HEK293 (cell line): ENCODE measurements around the gene LCE2D.

Experiments
- CTCF ChIA-PET: fragments of 350-600 bp; formaldehyde crosslinking; extraction: SDS; loops from one replicate; lab custom pipeline; 2021; ENCODE audit warnings: antibody characterized with exemption; lab: Yijun Ruan, JAX
- POLR2A ChIA-PET: fragments of 300-600 bp; formaldehyde crosslinking; extraction: SDS; loops from one replicate; lab custom pipeline; 2020; ENCODE audit warnings: antibody characterized with exemption, inconsistent platforms; lab: Yijun Ruan, JAX
- H3K27ac ChIP-seq: fragments of 200-500 bp; sonication (Bioruptor generic); 2 replicates; pipeline ENCODE4 v1.5.1; 2014; ENCODE audit warnings: low read depth, low read length, control low read depth, inconsistent platforms; ENCODE audit errors: extremely low read depth
- H3K36me3 ChIP-seq, 2 experiments: fragments of 200-500 bp in 1 of 2; sonication (Bioruptor generic) in 1 of 2; 1 replicate in 1 of 2; 2 replicates in 1 of 2; pipeline ENCODE4 v1.5.1; 2014 to 2017; ENCODE audit warnings: inconsistent platforms in 2 of 2, low read length in 2 of 2; ENCODE audit not compliant: control insufficient read depth in 2 of 2, insufficient read depth in 1 of 2
- H3K4me1 ChIP-seq: fragments of 200-500 bp; sonication (Bioruptor generic); 2 replicates; pipeline ENCODE4 v1.5.1; 2014; ENCODE audit warnings: mild to moderate bottlenecking, low read length, inconsistent platforms; ENCODE audit not compliant: control insufficient read depth, insufficient read depth
- H3K4me3 ChIP-seq: 2 replicates; pipeline ENCODE4 v1.5.1; 2011; ENCODE audit warnings: low read depth, mild to moderate bottlenecking, control low read depth, low read length, moderate library complexity
- H3K9me3 ChIP-seq: fragments of 200-500 bp; sonication (Bioruptor generic); 2 replicates; pipeline ENCODE4 v1.5.1; 2014; ENCODE audit warnings: low read depth, low read length, inconsistent platforms; ENCODE audit not compliant: control insufficient read depth, insufficient read depth
- MEIS1 ChIP-seq: sonication (generic); formaldehyde crosslinking; IDR thresholded peaks from 2 replicates; pipeline ENCODE4 v1.8.1; 2022; ENCODE audit warnings: missing genetic modification reagents, mild to moderate bottlenecking, borderline replicate concordance
- OVOL3 ChIP-seq: fragments of 450-650 bp; formaldehyde crosslinking; IDR thresholded peaks from 2 replicates; pipeline ENCODE4 v1.5.1; 2016; ENCODE audit warnings: missing biosample characterization, missing genetic modification characterization
- ZBTB17 ChIP-seq: fragments of 450-650 bp; formaldehyde crosslinking; IDR thresholded peaks from 2 replicates; pipeline ENCODE4 v1.5.1; 2016; ENCODE audit warnings: missing biosample characterization, missing genetic modification characterization
- ZBTB8A ChIP-seq: fragments of 450-650 bp; formaldehyde crosslinking; IDR thresholded peaks from 2 replicates; pipeline ENCODE4 v1.5.1; 2016; ENCODE audit warnings: missing biosample characterization, missing genetic modification characterization
- ZIC2 ChIP-seq: fragments of 450-650 bp; formaldehyde crosslinking; IDR thresholded peaks from 2 replicates; pipeline ENCODE4 v1.5.1; 2016; ENCODE audit warnings: missing biosample characterization, missing genetic modification characterization
- ZNF114 ChIP-seq: fragments of 450-650 bp; formaldehyde crosslinking; IDR thresholded peaks from 2 replicates; pipeline ENCODE4 v1.5.0; 2017; ENCODE audit warnings: missing biosample characterization, missing genetic modification characterization
- ZNF132 ChIP-seq: fragments of 450-650 bp; formaldehyde crosslinking; IDR thresholded peaks from 2 replicates; pipeline ENCODE4 v1.5.1; 2017; ENCODE audit warnings: missing biosample characterization, missing genetic modification characterization, borderline replicate concordance
- ZNF140 ChIP-seq: fragments of 450-650 bp; formaldehyde crosslinking; IDR thresholded peaks from 2 replicates; pipeline ENCODE4 v1.5.1; 2016; ENCODE audit warnings: missing biosample characterization, missing genetic modification characterization
- ZNF157 ChIP-seq: fragments of 450-650 bp; formaldehyde crosslinking; IDR thresholded peaks from 2 replicates; pipeline ENCODE4 v1.5.1; 2016; ENCODE audit warnings: missing biosample characterization, missing genetic modification characterization
- ZNF184 ChIP-seq: fragments of 450-650 bp; IDR thresholded peaks from 2 replicates; pipeline ENCODE4 v1.5.1; 2018; ENCODE audit warnings: missing biosample characterization, mild to moderate bottlenecking, missing genetic modification characterization
- ZNF292 ChIP-seq: fragments of 450-650 bp; formaldehyde crosslinking; IDR thresholded peaks from 2 replicates; pipeline ENCODE4 v1.5.1; 2016; ENCODE audit warnings: low read depth, missing biosample characterization, missing genetic modification characterization, borderline replicate concordance
- ZNF394 ChIP-seq: fragments of 450-650 bp; formaldehyde crosslinking; IDR thresholded peaks from 2 replicates; pipeline ENCODE4 v1.5.1; 2016; ENCODE audit warnings: missing biosample characterization, missing genetic modification characterization, mild to moderate bottlenecking, moderate library complexity, borderline replicate concordance
- ZNF549 ChIP-seq: fragments of 450-650 bp; IDR thresholded peaks from 2 replicates; pipeline ENCODE4 v1.5.1; 2018; ENCODE audit warnings: missing biosample characterization, missing genetic modification characterization, mild to moderate bottlenecking, inconsistent platforms, moderate library complexity
- ZSCAN30 ChIP-seq: fragments of 450-650 bp; IDR thresholded peaks from 2 replicates; pipeline ENCODE4 v1.5.1; 2018; ENCODE audit warnings: missing biosample characterization, mild to moderate bottlenecking, missing genetic modification characterization, moderate library complexity
- TF ChIP-seq, protein P1 (sequence below): fragments of 450-650 bp; formaldehyde crosslinking; IDR thresholded peaks from 2 replicates; pipeline ENCODE4 v1.5.1; 2016; ENCODE audit warnings: missing biosample characterization, missing genetic modification characterization
- TF ChIP-seq, protein P2 (sequence below): fragments of 450-650 bp; formaldehyde crosslinking; IDR thresholded peaks from 2 replicates; pipeline ENCODE4 v1.5.1; 2017; ENCODE audit warnings: missing biosample characterization, mild to moderate bottlenecking, missing genetic modification characterization, moderate library complexity
- TF ChIP-seq, protein P3 (sequence below): fragments of 450-650 bp; formaldehyde crosslinking; IDR thresholded peaks from 2 replicates; pipeline ENCODE4 v1.5.1; 2017; ENCODE audit warnings: missing biosample characterization, missing genetic modification characterization
- TF ChIP-seq, protein P4 (sequence below): fragments of 450-650 bp; formaldehyde crosslinking; IDR thresholded peaks from 2 replicates; pipeline ENCODE4 v1.5.1; 2016; ENCODE audit warnings: missing biosample characterization, missing genetic modification characterization
- TF ChIP-seq, protein P5 (sequence below): fragments of 450-650 bp; formaldehyde crosslinking; IDR thresholded peaks from 2 replicates; pipeline ENCODE4 v1.5.1; 2016; ENCODE audit warnings: missing biosample characterization, missing genetic modification characterization
- TF ChIP-seq, protein P6 (sequence below): fragments of 450-650 bp; formaldehyde crosslinking; IDR thresholded peaks from 2 replicates; pipeline ENCODE4 v1.5.1; 2016; ENCODE audit warnings: missing biosample characterization, missing genetic modification characterization

LCE2D gene, protein sequence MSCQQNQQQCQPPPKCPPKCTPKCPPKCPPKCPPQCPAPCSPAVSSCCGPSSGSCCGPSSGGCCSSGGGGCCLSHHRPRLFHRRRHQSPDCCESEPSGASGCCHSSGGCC

DNA sequence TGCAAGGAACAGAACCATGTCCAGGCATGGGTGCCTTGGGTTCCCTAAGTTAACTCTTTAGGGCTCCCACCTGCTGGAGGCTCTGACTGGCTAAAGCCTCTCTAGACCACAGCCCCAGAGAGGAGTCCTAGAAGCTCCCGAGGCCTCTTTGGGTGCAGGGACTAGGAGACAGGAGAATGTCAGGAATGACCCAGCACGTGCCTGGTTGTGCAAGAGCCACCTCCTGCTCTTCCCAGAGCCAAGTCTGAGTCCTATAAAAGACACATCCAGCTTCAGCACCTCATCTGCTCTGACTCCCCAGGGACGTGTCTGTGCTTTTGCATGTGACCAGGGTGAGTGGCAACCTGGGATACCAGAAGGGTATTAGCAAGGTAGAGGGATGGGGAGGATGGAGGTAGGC is at the start of gene LCE2D:
Gene LCE2D, plus strand, starts transcription at position 283 of the 400 bp plus-strand sequence. CDS start 726 bp downstream, outside the sequence.
- ChIA-PET POLR2A (no interaction called here), CTCF (interaction anchor here (0.6 to 4.1 kb wide), 4 partner anchors 9 to 473 kb away, joined by 3 to 27 read pairs (median 4); no protein-coding TSS in a partner anchor)
- Histone ChIP-seq H3K4me1 (no peaks in the 10 kb centered on the region), H3K4me3 (no peak within 1 kb of the TSS), H3K9me3 (no peaks in the 10 kb centered on the region), H3K36me3 (no peaks in the 10 kb centered on the region), H3K27ac (no peak within 1 kb of the TSS)
- no peak for TF ChIP-seq ZIC2 (tag by site-specific recombination)
- TF ChIP-seq OVOL3 (tag by site-specific recombination): no peak
- TF ChIP-seq, protein P1, sequence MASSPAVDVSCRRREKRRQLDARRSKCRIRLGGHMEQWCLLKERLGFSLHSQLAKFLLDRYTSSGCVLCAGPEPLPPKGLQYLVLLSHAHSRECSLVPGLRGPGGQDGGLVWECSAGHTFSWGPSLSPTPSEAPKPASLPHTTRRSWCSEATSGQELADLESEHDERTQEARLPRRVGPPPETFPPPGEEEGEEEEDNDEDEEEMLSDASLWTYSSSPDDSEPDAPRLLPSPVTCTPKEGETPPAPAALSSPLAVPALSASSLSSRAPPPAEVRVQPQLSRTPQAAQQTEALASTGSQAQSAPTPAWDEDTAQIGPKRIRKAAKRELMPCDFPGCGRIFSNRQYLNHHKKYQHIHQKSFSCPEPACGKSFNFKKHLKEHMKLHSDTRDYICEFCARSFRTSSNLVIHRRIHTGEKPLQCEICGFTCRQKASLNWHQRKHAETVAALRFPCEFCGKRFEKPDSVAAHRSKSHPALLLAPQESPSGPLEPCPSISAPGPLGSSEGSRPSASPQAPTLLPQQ: no peak
- TF ChIP-seq ZNF292 (tag by site-specific recombination): no peak
- no peak for TF ChIP-seq ZNF157 (tag by site-specific recombination)
- TF ChIP-seq, protein P2, sequence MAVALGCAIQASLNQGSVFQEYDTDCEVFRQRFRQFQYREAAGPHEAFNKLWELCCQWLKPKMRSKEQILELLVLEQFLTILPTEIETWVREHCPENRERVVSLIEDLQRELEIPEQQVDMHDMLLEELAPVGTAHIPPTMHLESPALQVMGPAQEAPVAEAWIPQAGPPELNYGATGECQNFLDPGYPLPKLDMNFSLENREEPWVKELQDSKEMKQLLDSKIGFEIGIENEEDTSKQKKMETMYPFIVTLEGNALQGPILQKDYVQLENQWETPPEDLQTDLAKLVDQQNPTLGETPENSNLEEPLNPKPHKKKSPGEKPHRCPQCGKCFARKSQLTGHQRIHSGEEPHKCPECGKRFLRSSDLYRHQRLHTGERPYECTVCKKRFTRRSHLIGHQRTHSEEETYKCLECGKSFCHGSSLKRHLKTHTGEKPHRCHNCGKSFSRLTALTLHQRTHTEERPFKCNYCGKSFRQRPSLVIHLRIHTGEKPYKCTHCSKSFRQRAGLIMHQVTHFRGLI (tag by site-specific recombination): no peak
- no peak for TF ChIP-seq ZNF394 (tag by site-specific recombination)
- no peak for TF ChIP-seq ZNF114 (tag by site-specific recombination)
- TF ChIP-seq ZNF132 (tag by site-specific recombination): no peak

DNA sequence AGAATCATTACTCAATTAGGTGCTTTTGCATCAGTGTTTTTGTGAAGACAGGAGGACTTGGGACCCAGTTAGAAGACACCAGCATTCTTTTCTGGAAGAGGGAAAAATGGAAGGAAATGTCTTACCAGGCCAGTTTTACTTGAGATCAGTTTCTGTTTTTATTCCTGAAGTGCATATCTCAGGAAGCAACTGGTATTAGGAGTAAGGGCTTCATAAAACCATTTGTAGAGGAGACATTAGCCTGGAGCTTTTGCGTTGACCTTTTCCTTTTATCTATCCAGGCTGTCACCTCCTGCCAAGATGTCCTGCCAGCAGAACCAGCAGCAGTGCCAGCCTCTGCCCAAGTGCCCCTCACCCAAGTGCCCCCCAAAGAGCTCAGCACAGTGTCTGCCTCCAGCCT is 49.7 kb upstream of the LCE2D start, which contains the start of gene LCE3B:
Gene LCE3B, plus strand, starts transcription at position 301 of the 400 bp plus-strand sequence. Its CDS starts 0 bp downstream, at position 301.
- Histone ChIP-seq H3K4me1 (no peaks in the 10 kb centered on the region), H3K9me3 (no peaks in the 10 kb centered on the region), H3K4me3 (no peak within 1 kb of the TSS), H3K27ac (no peak within 1 kb of the TSS), H3K36me3 (no peaks in the 10 kb centered on the region)
- ChIA-PET CTCF (no interaction called here), POLR2A (no interaction called here)
- TF ChIP-seq, protein P3, sequence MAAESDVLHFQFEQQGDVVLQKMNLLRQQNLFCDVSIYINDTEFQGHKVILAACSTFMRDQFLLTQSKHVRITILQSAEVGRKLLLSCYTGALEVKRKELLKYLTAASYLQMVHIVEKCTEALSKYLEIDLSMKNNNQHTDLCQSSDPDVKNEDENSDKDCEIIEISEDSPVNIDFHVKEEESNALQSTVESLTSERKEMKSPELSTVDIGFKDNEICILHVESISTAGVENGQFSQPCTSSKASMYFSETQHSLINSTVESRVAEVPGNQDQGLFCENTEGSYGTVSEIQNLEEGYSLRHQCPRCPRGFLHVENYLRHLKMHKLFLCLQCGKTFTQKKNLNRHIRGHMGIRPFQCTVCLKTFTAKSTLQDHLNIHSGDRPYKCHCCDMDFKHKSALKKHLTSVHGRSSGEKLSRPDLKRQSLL (tag by site-specific recombination): no peak
- TF ChIP-seq MEIS1 (no peak), ZSCAN30 (tag by site-specific recombination) (no peak), ZBTB17 (tag by site-specific recombination) (no peak), ZNF140 (no peak), ZNF184 (tag by site-specific recombination) (no peak), ZNF132 (tag by site-specific recombination) (no peak), ZBTB8A (tag by site-specific recombination) (no peak), ZNF549 (tag by site-specific recombination) (no peak)
- TF ChIP-seq, protein P4, sequence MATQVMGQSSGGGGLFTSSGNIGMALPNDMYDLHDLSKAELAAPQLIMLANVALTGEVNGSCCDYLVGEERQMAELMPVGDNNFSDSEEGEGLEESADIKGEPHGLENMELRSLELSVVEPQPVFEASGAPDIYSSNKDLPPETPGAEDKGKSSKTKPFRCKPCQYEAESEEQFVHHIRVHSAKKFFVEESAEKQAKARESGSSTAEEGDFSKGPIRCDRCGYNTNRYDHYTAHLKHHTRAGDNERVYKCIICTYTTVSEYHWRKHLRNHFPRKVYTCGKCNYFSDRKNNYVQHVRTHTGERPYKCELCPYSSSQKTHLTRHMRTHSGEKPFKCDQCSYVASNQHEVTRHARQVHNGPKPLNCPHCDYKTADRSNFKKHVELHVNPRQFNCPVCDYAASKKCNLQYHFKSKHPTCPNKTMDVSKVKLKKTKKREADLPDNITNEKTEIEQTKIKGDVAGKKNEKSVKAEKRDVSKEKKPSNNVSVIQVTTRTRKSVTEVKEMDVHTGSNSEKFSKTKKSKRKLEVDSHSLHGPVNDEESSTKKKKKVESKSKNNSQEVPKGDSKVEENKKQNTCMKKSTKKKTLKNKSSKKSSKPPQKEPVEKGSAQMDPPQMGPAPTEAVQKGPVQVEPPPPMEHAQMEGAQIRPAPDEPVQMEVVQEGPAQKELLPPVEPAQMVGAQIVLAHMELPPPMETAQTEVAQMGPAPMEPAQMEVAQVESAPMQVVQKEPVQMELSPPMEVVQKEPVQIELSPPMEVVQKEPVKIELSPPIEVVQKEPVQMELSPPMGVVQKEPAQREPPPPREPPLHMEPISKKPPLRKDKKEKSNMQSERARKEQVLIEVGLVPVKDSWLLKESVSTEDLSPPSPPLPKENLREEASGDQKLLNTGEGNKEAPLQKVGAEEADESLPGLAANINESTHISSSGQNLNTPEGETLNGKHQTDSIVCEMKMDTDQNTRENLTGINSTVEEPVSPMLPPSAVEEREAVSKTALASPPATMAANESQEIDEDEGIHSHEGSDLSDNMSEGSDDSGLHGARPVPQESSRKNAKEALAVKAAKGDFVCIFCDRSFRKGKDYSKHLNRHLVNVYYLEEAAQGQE (tag by site-specific recombination): no peak
- TF ChIP-seq, protein P5, sequence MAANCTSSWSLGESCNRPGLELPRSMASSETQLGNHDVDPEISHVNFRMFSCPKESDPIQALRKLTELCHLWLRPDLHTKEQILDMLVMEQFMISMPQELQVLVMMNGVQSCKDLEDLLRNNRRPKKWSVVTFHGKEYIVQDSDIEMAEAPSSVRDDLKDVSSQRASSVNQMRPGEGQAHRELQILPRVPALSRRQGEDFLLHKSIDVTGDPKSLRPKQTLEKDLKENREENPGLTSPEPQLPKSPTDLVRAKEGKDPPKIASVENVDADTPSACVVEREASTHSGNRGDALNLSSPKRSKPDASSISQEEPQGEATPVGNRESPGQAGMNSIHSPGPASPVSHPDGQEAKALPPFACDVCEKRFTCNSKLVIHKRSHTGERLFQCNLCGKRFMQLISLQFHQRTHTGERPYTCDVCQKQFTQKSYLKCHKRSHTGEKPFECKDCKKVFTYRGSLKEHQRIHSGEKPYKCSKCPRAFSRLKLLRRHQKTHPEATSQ (tag by site-specific recombination): no peak
- TF ChIP-seq, protein P6, sequence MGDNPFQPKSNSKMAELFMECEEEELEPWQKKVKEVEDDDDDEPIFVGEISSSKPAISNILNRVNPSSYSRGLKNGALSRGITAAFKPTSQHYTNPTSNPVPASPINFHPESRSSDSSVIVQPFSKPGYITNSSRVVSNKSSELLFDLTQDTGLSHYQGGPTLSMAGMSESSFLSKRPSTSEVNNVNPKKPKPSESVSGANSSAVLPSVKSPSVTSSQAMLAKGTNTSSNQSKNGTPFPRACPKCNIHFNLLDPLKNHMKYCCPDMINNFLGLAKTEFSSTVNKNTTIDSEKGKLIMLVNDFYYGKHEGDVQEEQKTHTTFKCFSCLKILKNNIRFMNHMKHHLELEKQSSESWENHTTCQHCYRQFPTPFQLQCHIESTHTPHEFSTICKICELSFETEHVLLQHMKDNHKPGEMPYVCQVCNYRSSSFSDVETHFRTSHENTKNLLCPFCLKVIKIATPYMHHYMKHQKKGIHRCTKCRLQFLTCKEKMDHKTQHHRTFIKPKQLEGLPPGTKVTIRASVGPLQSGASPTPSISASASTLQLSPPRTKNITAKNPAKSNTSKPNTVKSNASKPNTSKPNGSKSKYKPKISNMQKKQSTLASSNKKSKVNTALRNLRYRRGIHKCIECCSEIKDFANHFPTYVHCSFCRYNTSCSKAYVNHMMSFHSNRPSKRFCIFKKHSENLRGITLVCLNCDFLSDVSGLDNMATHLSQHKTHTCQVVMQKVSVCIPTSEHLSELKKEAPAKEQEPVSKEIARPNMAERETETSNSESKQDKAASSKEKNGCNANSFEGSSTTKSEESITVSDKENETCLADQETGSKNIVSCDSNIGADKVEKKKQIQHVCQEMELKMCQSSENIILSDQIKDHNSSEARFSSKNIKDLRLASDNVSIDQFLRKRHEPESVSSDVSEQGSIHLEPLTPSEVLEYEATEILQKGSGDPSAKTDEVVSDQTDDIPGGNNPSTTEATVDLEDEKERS (tag by site-specific recombination): no peak
- TF ChIP-seq, protein P1: no peak
